GM21825 (cell line): Measurements from ENCODE around the gene NUP50.
A peak's percentile ranks its signal among the peaks of the same experiment; 100 is the strongest.
"Not testable (repeated sequence)": the region's sequence is repeated elsewhere in the genome, so short reads cannot be mapped to it uniquely, and the experiment has no call there.

Source experiments
- ATAC-seq: cut with Tn5 transposase; IDR thresholded peaks from one replicate; pipeline ENCODE4 v1.9.1; 2021; ENCODE audit warnings: mild to moderate bottlenecking, moderate library complexity; ENCODE audit not compliant: unreplicated experiment

NUP50 gene

GRCh38 chr22:45159652-45160462, 3.9 kb upstream of the NUP50 start:
- no peak for ATAC-seq

DNA sequence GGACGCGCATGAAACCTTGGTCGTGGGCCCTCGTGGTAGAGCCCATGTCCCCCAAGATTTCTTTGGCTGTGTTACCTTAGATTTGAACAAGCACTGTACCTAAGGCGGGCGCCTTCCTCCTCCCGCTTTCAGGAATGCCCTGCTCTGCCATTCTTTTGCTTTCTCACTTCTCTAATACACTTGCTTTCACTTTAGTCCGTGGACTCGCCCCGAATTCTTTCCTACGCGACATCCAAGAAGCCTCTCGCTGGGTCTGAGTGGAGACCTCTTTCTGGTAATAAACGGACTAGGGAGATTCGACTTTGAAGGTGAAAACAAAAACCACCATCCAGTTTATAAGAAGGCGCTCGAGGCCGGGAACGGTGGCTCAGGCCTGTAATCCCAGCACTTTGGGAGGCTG, 1.2 kb upstream of the NUP50 start:
- no peak for ATAC-seq

DNA sequence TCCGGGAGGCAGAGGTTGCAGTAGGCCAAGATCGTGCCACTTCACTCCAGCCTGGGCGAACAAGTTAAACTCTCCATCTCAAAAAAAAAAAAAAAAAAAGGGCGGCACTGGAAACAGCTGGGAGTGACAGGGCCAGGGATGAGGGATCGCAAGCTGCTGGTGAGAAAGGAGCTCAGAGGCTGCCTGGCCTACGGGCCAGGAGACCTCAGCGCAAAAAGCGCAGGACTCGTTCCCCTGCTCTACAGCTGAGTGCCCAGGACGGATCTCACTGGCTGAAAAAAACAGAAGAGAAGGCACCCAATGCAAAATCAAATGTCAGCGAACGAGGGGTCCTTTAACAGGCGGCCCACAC, 650 bp upstream of the NUP50 start:
- ATAC-seq = no peak

GRCh38 chr22:45164270-45165088, 754 bp downstream of the NUP50 start:
- peak; percentile 29 for ATAC-seq

- no peak for ATAC-seq
Measured at GRCh38 chr22:45166932-45167331, 3.2 kb downstream of the NUP50 start.

DNA sequence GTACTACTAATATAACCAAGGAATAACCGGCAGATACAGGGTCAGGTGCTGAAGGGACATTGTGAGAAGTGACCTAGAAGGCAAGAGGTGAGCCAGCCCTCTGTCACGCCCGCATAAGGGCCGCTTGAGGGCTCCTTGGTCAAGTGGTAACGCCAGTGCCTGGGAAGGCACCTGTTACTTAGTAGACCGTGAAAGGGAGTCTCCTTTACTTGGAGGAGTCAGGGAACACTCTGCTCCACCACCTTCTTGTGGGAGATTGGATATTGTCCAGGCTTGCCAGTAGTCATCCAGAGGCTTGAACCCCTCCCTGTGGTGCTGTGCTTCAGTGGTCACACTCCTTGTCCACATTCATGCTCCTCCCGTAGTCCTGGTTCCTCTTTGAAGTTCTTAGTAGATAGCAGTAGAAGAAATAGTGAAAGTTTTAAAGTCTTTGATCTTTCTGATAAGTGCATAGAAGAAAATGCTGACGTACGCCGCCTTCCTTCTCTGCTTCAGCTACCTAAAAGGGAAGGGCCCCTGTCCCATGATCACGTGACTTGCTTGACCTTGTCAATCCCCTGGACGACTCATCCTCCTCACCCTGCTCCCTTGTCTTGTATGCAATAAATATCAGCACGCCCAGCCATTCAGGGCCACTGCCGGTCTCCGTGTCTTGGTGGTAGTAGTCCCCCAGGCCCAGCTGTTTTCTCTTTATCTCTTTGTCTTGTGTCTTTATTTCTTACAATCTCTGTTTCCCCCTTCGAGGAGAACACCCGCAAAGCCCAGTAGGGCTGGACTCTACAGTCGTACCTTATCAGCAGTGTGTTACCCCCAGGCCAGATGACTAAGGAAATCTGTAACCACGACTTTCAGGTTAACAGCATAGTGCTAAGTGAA, 6.1 kb downstream of the NUP50 start:
- ATAC-seq = no peak

GRCh38 chr22:45171830-45172229, 8.1 kb downstream of the NUP50 start:
- no peak for ATAC-seq

GRCh38 chr22:45172881-45173585, 9.3 kb downstream of the NUP50 start:
- ATAC-seq = no peak

DNA sequence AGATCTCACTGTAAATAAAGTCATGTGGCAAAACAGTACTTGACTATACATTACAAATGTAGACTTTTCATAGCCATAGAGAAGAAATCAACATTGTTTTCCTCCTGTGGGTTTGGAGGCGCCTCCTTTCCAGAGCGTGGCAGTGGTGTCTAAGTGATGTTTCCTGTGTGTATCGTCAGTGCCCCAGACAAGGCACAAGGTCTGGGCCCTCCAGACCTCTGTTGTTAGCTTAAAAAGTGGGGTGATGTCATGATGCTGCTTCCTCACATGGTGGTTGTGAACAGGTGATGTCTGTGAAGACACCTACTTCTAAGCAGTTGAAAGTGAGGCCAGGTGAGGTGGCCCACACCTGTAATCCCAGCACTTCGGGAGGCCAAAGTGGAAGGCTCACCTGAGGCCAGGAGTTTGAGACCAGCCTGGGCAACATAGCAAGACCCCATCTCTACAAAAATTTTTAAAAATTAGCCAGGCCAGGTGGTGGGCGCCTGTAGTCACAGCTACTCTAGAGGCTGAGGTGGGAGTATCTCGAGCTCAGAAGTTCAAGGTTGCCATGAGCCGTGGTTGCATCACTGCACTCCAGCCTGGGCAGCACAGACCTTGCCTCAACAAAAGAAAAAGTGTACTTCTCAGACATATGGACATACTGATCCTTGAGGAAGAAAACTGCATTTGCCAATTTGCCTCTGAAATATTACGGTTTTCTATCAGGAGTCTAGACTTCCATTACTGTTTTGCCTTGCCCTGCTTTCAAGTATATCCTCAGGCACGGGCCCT, 15.7 kb downstream of the NUP50 start:
- ATAC-seq = no peak

DNA sequence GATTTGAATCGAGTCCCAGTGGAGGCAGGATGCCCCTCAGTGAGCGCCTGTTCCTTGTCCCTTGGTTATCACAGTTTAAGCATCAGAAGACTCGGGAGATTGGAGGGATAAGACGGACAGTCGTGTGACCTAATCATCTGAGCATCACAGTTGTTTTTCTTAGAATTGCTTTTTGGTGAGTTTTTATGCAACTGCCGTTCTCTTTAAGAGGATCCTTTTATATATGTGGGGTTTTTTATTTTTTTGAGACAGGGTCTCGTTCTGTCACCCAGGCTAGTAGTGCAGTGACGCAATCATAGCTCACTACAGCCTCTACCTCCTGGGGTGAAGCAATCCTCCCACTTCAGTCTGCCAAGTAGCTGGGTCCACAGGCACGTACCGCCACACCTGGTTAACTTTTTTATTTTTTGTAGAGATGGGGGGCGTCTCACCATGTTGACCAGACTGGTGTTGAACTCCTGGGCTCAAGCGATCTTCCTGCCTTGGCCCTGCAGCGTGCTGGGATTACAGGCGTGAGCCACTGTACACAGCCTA, 16.5 kb downstream of the NUP50 start:
- no peak for ATAC-seq

GRCh38 chr22:45181240-45181639, 17.5 kb downstream of the NUP50 start:
- no peak for ATAC-seq

DNA sequence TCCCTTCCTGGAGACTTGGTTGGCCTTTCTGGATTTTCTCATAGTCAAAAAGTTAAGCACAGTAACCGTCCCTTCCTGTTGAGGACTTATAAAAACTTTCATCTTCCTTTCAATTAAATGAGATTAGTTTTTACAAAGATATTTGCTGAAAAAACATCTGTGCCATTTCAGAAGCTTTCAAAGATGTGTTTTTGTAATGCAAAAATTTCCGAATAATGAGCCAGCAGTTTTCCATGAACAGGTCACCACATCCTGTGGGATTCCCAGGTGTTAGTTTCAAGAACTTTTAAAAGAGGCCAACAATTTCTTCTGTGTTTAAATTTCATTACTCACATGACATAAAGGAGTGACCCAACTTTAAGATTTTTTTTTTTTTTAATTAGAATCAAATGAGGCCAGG, 18.0 kb downstream of the NUP50 start:
- no peak for ATAC-seq

- no peak for ATAC-seq
Measured at GRCh38 chr22:45183974-45184373, 20.2 kb downstream of the NUP50 start.

DNA sequence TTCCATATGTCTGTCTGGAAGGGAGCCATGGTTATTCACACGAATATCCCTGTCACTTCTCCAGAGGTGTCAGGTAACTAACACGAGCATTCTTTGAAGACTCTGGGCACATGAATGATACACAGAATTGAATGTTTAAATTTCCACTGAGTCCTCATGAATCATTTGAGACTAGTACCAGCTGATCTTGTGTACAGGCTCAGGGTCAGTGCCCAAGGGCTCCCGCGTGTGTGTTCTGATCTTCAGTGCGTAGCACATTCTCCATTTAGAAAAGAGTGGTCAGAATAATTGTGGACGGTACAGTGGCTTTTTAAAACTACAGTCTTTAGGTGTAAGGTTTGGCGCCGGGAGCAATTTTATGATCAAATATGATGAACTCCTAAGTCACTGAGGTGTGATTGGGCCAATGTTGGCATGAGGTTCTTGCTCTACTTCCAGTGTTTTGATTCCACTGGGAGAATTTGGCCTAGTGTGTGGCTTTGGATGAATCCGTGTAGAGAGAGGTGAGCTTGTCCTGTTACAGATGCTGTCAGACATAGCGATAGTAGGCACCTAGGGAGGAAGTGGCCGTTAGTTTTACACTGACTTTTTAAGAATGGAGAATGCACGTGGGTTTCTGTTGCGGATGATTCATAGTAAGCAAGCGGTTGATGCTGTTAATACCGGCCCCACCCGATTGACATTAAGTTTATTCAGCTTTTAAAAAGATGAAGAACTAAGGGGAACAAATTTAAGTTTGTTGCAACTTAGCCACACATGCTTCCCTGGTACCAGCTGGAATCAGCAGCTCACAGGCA, 22.2 kb downstream of the NUP50 start:
- no peak for ATAC-seq

DNA sequence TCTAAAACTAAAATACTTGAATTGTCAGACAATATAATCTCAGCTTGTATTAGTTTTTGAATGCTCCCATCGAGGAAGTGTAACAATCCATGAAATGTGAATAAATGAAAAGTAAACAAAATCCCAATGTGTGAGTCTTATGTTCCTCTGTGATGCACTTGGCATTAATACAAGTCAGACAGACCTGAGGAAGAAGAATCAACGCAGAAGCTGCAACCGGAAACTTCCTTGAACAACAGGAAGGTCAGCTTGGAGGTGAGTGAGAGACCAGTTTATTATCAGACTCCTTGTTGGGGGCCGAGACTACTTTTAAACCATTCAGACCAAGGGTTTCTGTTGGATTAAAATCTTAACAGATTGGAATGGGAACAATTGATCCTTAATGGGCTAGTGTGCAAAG, 24.2 kb downstream of the NUP50 start:
- no peak for ATAC-seq

DNA sequence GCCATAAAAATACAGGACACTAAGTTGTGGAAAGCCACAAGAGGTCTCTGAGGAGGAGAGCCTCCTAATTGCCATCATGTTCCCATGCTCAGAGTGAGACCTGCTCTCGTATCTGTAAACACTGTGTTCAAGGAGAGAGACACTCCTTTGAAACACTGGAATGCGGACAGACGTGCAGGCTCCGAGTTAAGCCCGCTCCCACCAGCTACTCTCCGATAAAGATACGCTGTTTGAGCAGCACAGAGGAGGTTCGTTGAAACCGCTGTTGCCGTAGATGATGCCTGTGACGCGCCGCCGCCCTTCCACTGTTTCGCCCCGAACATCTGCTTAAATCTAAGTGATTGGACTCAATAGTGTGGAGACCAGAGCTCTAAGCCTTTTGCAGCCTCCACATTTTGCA, 25.1 kb downstream of the NUP50 start:
- ATAC-seq = no peak

- ATAC-seq = no peak
Measured at GRCh38 chr22:45190202-45190872, 26.6 kb downstream of the NUP50 start.

- ATAC-seq = not testable (repeated sequence)
Measured at GRCh38 chr22:45191746-45192145, 28.0 kb downstream of the NUP50 start.
